CD8-positive, alpha-beta memory T cell (primary cell): Measurements from ENCODE around the gene ANP32B. TPM values are rescaled to one million over a fixed set of nuclear protein-coding genes. Genes with fewer than 3 reads are reported as not detected.
"Not testable (repeated sequence)": the region's sequence is repeated elsewhere in the genome, so short reads cannot be mapped to it uniquely, and the experiment has no call there.

Source experiments
- CTCF ChIA-PET: fragments of 350-600 bp; sonication (Branson Sonifier 250); formaldehyde crosslinking; loops from one replicate; lab custom pipeline; 2021; ENCODE audit warnings: antibody characterized with exemption; lab: Charles Lee
- POLR2A ChIA-PET: fragments of 350-600 bp; sonication (Branson Sonifier 250); formaldehyde crosslinking; loops from one replicate; lab custom pipeline; 2021; ENCODE audit warnings: antibody characterized with exemption; lab: Charles Lee
- DNase-seq, 5 donors: peaks; one replicate each; pipeline versions ENCODE4 v3.0.0 to v3.0.0-alpha.2; 2020 to 2022; ENCODE audit warnings: mixed read lengths in 1 of 5
- H3K27ac ChIP-seq: one replicate; pipeline ENCODE4 v1.7.0; 2013; ENCODE audit warnings: low read depth, mild to moderate bottlenecking, low read length, moderate library complexity
- H3K27me3 ChIP-seq: 2 replicates; pipeline ENCODE4 v1.7.0; 2013; ENCODE audit warnings: low read length, mild to moderate bottlenecking; ENCODE audit not compliant: insufficient read depth, poor library complexity, severe bottlenecking
- H3K36me3 ChIP-seq: 2 replicates; pipeline ENCODE4 v1.7.0; 2013; ENCODE audit warnings: mild to moderate bottlenecking, low read length, moderate library complexity; ENCODE audit not compliant: insufficient read depth
- H3K4me1 ChIP-seq: 2 replicates; pipeline ENCODE4 v1.7.0; 2013; ENCODE audit warnings: mild to moderate bottlenecking, low read length, moderate library complexity; ENCODE audit not compliant: insufficient read depth
- H3K4me3 ChIP-seq: 2 replicates; pipeline ENCODE4 v1.7.0; 2013; ENCODE audit warnings: mild to moderate bottlenecking, low read length
- H3K9me3 ChIP-seq: 2 replicates; pipeline ENCODE4 v1.7.0; 2013; ENCODE audit warnings: mild to moderate bottlenecking, low read length
- H3K27ac Mint-ChIP-seq, 8 donors: one replicate each; pipeline ENCODE4 v1.8.0; 2020 to 2021; ENCODE audit warnings: mixed read lengths in 8 of 8, mild to moderate bottlenecking in 6 of 8, inconsistent platforms in 3 of 8, moderate library complexity in 3 of 8
- H3K27me3 Mint-ChIP-seq, 2 donors: one replicate each; pipeline ENCODE4 v1.8.0; 2020 to 2021; ENCODE audit warnings: mixed read lengths in 2 of 2, mild to moderate bottlenecking in 1 of 2, moderate library complexity in 1 of 2
- H3K36me3 Mint-ChIP-seq, 3 donors: one replicate each; pipeline ENCODE4 v1.8.0; 2020 to 2021; ENCODE audit warnings: mixed read lengths in 3 of 3, inconsistent platforms in 1 of 3, mild to moderate bottlenecking in 1 of 3
- H3K4me1 Mint-ChIP-seq, 3 donors: one replicate each; pipeline ENCODE4 v1.8.0; 2020 to 2021; ENCODE audit warnings: mixed read lengths in 3 of 3, inconsistent platforms in 1 of 3, mild to moderate bottlenecking in 1 of 3
- H3K4me3 Mint-ChIP-seq, 7 donors: one replicate each; pipeline ENCODE4 v1.8.0; 2020 to 2021; ENCODE audit warnings: mixed read lengths in 7 of 7, mild to moderate bottlenecking in 6 of 7, moderate library complexity in 4 of 7, inconsistent platforms in 2 of 7
- H3K9me3 Mint-ChIP-seq, 5 donors: one replicate each; pipeline ENCODE4 v1.8.0; 2020 to 2022; ENCODE audit warnings: mixed read lengths in 5 of 5, mild to moderate bottlenecking in 3 of 5, moderate library complexity in 2 of 5, inconsistent platforms in 1 of 5
- polyA plus RNA-seq: library from polyadenylated mRNA; unstranded; fragments of 300-500 nt; fragmentation: Illumina TruSeq; gene quantifications from one replicate; pipeline ENCODE4 v1.2.3, GENCODE V29; 2021
- total RNA-seq, 2 experiments: library from RNA; stranded (reverse); gene quantifications; one replicate each; pipeline ENCODE4 v1.2.3, GENCODE V29; 2021

The ANP32B gene
- total and polyA plus RNA-seq, 3 experiments from 2014 or later, result 91.0 to 341 (median 331) TPM

- Histone ChIP-seq H3K27ac (peak overlapping the region; percentile 49), H3K36me3 (no peaks in the 10 kb centered on the region), H3K4me1 (peaks cover 26% of the 10 kb centered on the region), H3K27me3 (no peaks in the 10 kb centered on the region), H3K4me3 (no peak overlapping the region), H3K9me3 (no peaks in the 10 kb centered on the region)
- POLR2A ChIA-PET, result no interaction called here
- H3K27me3 Mint-ChIP-seq, result no peaks in the 10 kb centered on the region
- CTCF ChIA-PET, result interaction anchor here (0.8 to 2.2 kb wide), 3 partner anchors 18 to 45 kb away, joined by 3 to 8 read pairs (median 3); partner anchors contain the start of gene TRMO
- H3K4me3 Mint-ChIP-seq, result no peak overlapping the region
- no peaks in the 10 kb centered on the region for H3K9me3 Mint-ChIP-seq
- peaks cover 0 to 2% (median 0%) of the 10 kb centered on the region in 3 donors for H3K36me3 Mint-ChIP-seq
- H3K27ac Mint-ChIP-seq, result peak overlapping the region in 2 of 8 donors; percentile 23 to 24
- H3K4me1 Mint-ChIP-seq, result peaks cover 17 to 24% (median 23%) of the 10 kb centered on the region in 3 donors
- no peak for DNase-seq
Measured at GRCh38 chr9:97941323-97941722, 41.8 kb upstream of the ANP32B start.

GRCh38 chr9:97943308-97943855, 39.8 kb upstream of the ANP32B start:
- no peak overlapping the region for H3K4me3 ChIP-seq
- Mint-ChIP-seq H3K4me3 (no peak overlapping the region), H3K9me3 (no peaks in the 10 kb centered on the region), H3K27ac (no peak overlapping the region), H3K36me3 (peaks cover 0 to 2% (median 0%) of the 10 kb centered on the region in 3 donors), H3K27me3 (peaks cover 2 to 3% of the 10 kb centered on the region in 2 donors), H3K4me1 (peaks cover 5 to 9% (median 8%) of the 10 kb centered on the region in 3 donors)
- no peaks in the 10 kb centered on the region for H3K36me3 ChIP-seq
- DNase-seq, result no peak
- peaks cover 11% of the 10 kb centered on the region for H3K4me1 ChIP-seq
- H3K27ac ChIP-seq, result peak overlapping the region; percentile 52
- ChIA-PET CTCF (interaction anchor here (1.2 to 2.2 kb wide), 3 partner anchors 17 to 42 kb away, joined by 3 to 8 read pairs (median 3); no protein-coding TSS in a partner anchor), POLR2A (no interaction called here)
- H3K27me3 ChIP-seq, result no peaks in the 10 kb centered on the region
- H3K9me3 ChIP-seq, result no peaks in the 10 kb centered on the region

GRCh38 chr9:97944612-97945011, 38.5 kb upstream of the ANP32B start:
- peak overlapping the region; percentile 38 for H3K27ac ChIP-seq
- H3K36me3 Mint-ChIP-seq, result peaks cover 0 to 2% (median 0%) of the 10 kb centered on the region in 3 donors
- DNase-seq, result no peak
- no peaks in the 10 kb centered on the region for H3K27me3 ChIP-seq
- no peaks in the 10 kb centered on the region for H3K9me3 ChIP-seq
- POLR2A ChIA-PET, result no interaction called here
- H3K4me1 ChIP-seq, result no peaks in the 10 kb centered on the region
- H3K27ac Mint-ChIP-seq, result no peak overlapping the region
- H3K4me1 Mint-ChIP-seq, result no peaks in the 10 kb centered on the region
- H3K4me3 ChIP-seq, result no peak overlapping the region
- no peak overlapping the region for H3K4me3 Mint-ChIP-seq
- H3K27me3 Mint-ChIP-seq, result peaks cover 4 to 11% of the 10 kb centered on the region in 2 donors
- H3K36me3 ChIP-seq, result no peaks in the 10 kb centered on the region
- CTCF ChIA-PET, result interaction anchor here (1.6 kb wide), 1 partner anchor 21 kb away, joined by 8 read pairs; no protein-coding TSS in a partner anchor
- H3K9me3 Mint-ChIP-seq, result no peaks in the 10 kb centered on the region

- H3K4me1 Mint-ChIP-seq, H3K9me3 Mint-ChIP-seq, POLR2A ChIA-PET, H3K27ac ChIP-seq, H3K27ac Mint-ChIP-seq, H3K4me3 Mint-ChIP-seq, DNase-seq, H3K36me3 Mint-ChIP-seq, H3K36me3 ChIP-seq, H3K4me1 ChIP-seq, H3K9me3 ChIP-seq, H3K4me3 ChIP-seq, H3K27me3 ChIP-seq: not testable (repeated sequence)
- CTCF ChIA-PET, result interaction anchor here (1.6 kb wide), 1 partner anchor 22 kb away, joined by 8 read pairs; no protein-coding TSS in a partner anchor
- H3K27me3 Mint-ChIP-seq, result peaks cover 4 to 14% of the 10 kb centered on the region in 2 donors
Measured at GRCh38 chr9:97945470-97945869, 37.7 kb upstream of the ANP32B start.

- CTCF ChIA-PET, H3K27ac Mint-ChIP-seq, H3K4me3 ChIP-seq, H3K9me3 Mint-ChIP-seq, DNase-seq, H3K36me3 ChIP-seq, POLR2A ChIA-PET, H3K4me3 Mint-ChIP-seq, H3K27me3 ChIP-seq, H3K27ac ChIP-seq, H3K4me1 Mint-ChIP-seq, H3K36me3 Mint-ChIP-seq, H3K9me3 ChIP-seq, H3K4me1 ChIP-seq: not testable (repeated sequence)
- peaks cover 4 to 14% of the 10 kb centered on the region in 2 donors for H3K27me3 Mint-ChIP-seq
Measured at GRCh38 chr9:97947094-97947493, 36.0 kb upstream of the ANP32B start.

GRCh38 chr9:97950873-97951272, 32.3 kb upstream of the ANP32B start:
- DNase-seq, result peak in 1 of 5 donors; percentile 5
- H3K4me3 ChIP-seq, H3K36me3 Mint-ChIP-seq, H3K9me3 ChIP-seq, H3K9me3 Mint-ChIP-seq, H3K4me1 ChIP-seq, POLR2A ChIA-PET, H3K4me1 Mint-ChIP-seq, H3K4me3 Mint-ChIP-seq, H3K27ac Mint-ChIP-seq, H3K27ac ChIP-seq, H3K36me3 ChIP-seq, H3K27me3 ChIP-seq: not testable (repeated sequence)
- H3K27me3 Mint-ChIP-seq, result peaks cover 7 to 14% of the 10 kb centered on the region in 2 donors
- CTCF ChIA-PET, result interaction anchor here (1.0 to 1.4 kb wide), 3 partner anchors 9 to 28 kb away, joined by 3 to 4 read pairs (median 3); partner anchors contain the start of gene TRMO

- peak overlapping the region in 1 of 8 donors; percentile 11 for H3K27ac Mint-ChIP-seq
- Histone ChIP-seq H3K36me3 (no peaks in the 10 kb centered on the region), H3K4me1 (no peaks in the 10 kb centered on the region), H3K27me3 (no peaks in the 10 kb centered on the region), H3K4me3 (no peak overlapping the region), H3K9me3 (no peaks in the 10 kb centered on the region), H3K27ac (no peak overlapping the region)
- peaks cover 0 to 4% (median 0%) of the 10 kb centered on the region in 3 donors for H3K4me1 Mint-ChIP-seq
- peaks cover 4% of the 10 kb centered on the region in 2 donors for H3K27me3 Mint-ChIP-seq
- POLR2A ChIA-PET, result no interaction called here
- peak; percentile 16 to 70 (median 53) for DNase-seq
- H3K36me3 Mint-ChIP-seq, result no peaks in the 10 kb centered on the region
- CTCF ChIA-PET, result interaction anchor here (0.6 to 5.2 kb wide), 10 partner anchors 17 to 80 kb away, joined by 3 to 63 read pairs (median 4); partner anchors contain the start of genes ANP32B and TRMO
- H3K9me3 Mint-ChIP-seq, result no peaks in the 10 kb centered on the region
- no peak overlapping the region for H3K4me3 Mint-ChIP-seq
Measured at GRCh38 chr9:97954550-97954989, 28.6 kb upstream of the ANP32B start.

GRCh38 chr9:97956331-97956730, 26.8 kb upstream of the ANP32B start:
- Mint-ChIP-seq H3K4me3 (no peak overlapping the region), H3K36me3 (no peaks in the 10 kb centered on the region), H3K27ac (no peak overlapping the region), H3K9me3 (no peaks in the 10 kb centered on the region), H3K27me3 (peaks cover 0 to 4% of the 10 kb centered on the region in 2 donors), H3K4me1 (no peaks in the 10 kb centered on the region)
- POLR2A ChIA-PET, result interaction anchor here (1.5 kb wide), 1 partner anchor 34 kb away, joined by 3 read pairs; no protein-coding TSS in a partner anchor
- Histone ChIP-seq H3K4me3 (no peak overlapping the region), H3K27me3 (no peaks in the 10 kb centered on the region), H3K27ac (no peak overlapping the region), H3K4me1 (no peaks in the 10 kb centered on the region), H3K36me3 (no peaks in the 10 kb centered on the region), H3K9me3 (no peaks in the 10 kb centered on the region)
- CTCF ChIA-PET, result interaction anchor here (1.3 to 5.2 kb wide), 2 partner anchors 11 to 32 kb away, joined by 3 to 63 read pairs; partner anchors contain the start of gene TRMO
- DNase-seq, result no peak
